ENCODE measurements around the gene POLR3B.
"Not testable (repeated sequence)": the region's sequence is repeated elsewhere in the genome, so short reads cannot be mapped to it uniquely, and the experiment has no call there.

DNA sequence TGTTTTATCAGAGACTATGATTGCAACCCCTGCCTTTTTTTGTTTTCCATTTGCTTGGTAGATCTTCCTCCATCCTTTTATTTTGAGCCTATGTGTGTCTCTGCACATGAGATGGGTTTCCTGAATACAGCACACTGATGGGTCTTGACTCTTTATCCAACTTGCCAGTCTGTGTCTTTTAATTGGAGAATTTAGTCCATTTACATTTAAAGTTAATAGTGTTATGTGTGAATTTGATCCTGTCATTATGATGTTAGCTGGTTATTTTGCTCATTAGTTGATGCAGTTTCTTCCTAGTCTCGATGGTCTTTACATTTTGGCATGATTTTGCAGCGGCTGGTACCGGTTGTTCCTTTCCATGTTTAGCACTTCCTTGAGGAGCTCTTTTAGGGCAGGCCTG is 118.1 kb downstream of the POLR3B start:
- TF ChIP-seq EZH2 (IDR thresholded peaks at IDR 0.05; ENCODE audit: low read length, missing control alignments); CTCF (conservative IDR thresholded peaks at IDR 0.05 in 1 of 2, IDR thresholded peaks at IDR 0.05 in 1 of 2; ENCODE audit: low read depth in 1 of 2, low read length in 2 of 2): not testable (repeated sequence)
